IPS-20b (cell line): ENCODE data around the gene SKIL.

Experiments used
- H3K27ac ChIP-seq: one replicate; pipeline ENCODE4 v1.5.1; 2013; ENCODE audit warnings: low read length
- H3K27me3 ChIP-seq: 2 replicates; pipeline ENCODE4 v1.6.1; 2013; ENCODE audit warnings: mild to moderate bottlenecking, low read length, inconsistent platforms; ENCODE audit not compliant: insufficient read depth
- H3K36me3 ChIP-seq: 2 replicates; pipeline ENCODE4 v1.6.1; 2013; ENCODE audit warnings: low read depth, mild to moderate bottlenecking, inconsistent platforms, low read length, moderate library complexity; ENCODE audit not compliant: insufficient read depth
- H3K4me1 ChIP-seq: 2 replicates; pipeline ENCODE4 v1.6.1; 2013; ENCODE audit warnings: mild to moderate bottlenecking, control low read depth, inconsistent platforms, low read length, moderate library complexity; ENCODE audit not compliant: insufficient read depth
- H3K4me3 ChIP-seq: 2 replicates; pipeline ENCODE4 v1.5.1; 2013; ENCODE audit warnings: mild to moderate bottlenecking, low read length, inconsistent platforms
- H3K9ac ChIP-seq: 2 replicates; pipeline ENCODE4 v1.6.1; 2013; ENCODE audit warnings: low read depth, mild to moderate bottlenecking, inconsistent platforms, low read length, moderate library complexity
- H3K9me3 ChIP-seq: 2 replicates; pipeline ENCODE4 v1.6.1; 2013; ENCODE audit warnings: mild to moderate bottlenecking, low read depth, low read length, inconsistent platforms; ENCODE audit not compliant: insufficient read depth

The SKIL gene

DNA sequence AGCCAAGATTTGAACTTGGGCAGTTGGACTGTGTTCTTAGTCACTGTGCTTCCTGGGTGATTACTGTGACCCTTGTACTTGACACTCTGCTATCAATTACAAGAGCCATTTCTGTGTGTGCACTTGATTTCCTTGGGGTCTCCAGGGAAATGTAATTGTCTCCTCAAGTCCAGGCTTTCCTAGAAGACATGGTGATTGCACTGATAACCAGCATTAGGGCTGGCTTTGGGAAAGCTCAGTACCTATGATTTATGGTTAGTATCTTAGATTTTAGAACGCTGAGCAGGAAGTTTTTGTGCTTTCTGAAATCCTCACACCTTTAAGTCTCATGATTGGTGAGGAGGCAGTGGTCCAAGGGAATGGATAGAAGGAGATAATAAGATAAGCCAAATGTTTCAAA, 59.6 kb downstream of the SKIL start:
- Histone ChIP-seq H3K36me3 (no peaks in the 10 kb centered on the region), H3K27me3 (peaks cover 58% of the 10 kb centered on the region), H3K4me1 (no peaks in the 10 kb centered on the region; the same call in 1 of the 2 replicates), H3K4me3 (no peak overlapping the region), H3K9ac (no peak overlapping the region), H3K9me3 (no peaks in the 10 kb centered on the region), H3K27ac (no peak overlapping the region)

- peaks cover 58% of the 10 kb centered on the region for H3K27me3 ChIP-seq
- no peaks in the 10 kb centered on the region; the same call in 1 of the 2 replicates for H3K4me1 ChIP-seq
- H3K36me3 ChIP-seq: no peaks in the 10 kb centered on the region
- no peak within 1 kb of the TSS for H3K27ac ChIP-seq
- peak within 1 kb of the TSS; percentile 60 for H3K4me3 ChIP-seq
- no peaks in the 10 kb centered on the region for H3K9me3 ChIP-seq
- H3K9ac ChIP-seq: no peak within 1 kb of the TSS
Observed at GRCh38 chr3:170418422-170419398, 61.2 kb downstream of the SKIL start, which contains the start of gene CLDN11. CLDN11 (plus strand) TSS chr3:170418868; CDS start chr3:170419067, 199 bp downstream.

GRCh38 chr3:170419557-170420087, 62.1 kb downstream of the SKIL start:
- H3K27me3 ChIP-seq: peaks cover 58% of the 10 kb centered on the region
- no peaks in the 10 kb centered on the region for H3K9me3 ChIP-seq
- H3K36me3 ChIP-seq: no peaks in the 10 kb centered on the region
- peak overlapping the region; percentile 60 for H3K4me3 ChIP-seq
- H3K9ac ChIP-seq: peak overlapping the region; percentile 43; the same call in 1 of the 2 replicates
- H3K4me1 ChIP-seq: no peaks in the 10 kb centered on the region; the same call in 1 of the 2 replicates
- no peak overlapping the region for H3K27ac ChIP-seq

- H3K27ac ChIP-seq: no peak overlapping the region
- H3K36me3 ChIP-seq: no peaks in the 10 kb centered on the region
- H3K4me1 ChIP-seq: peaks cover 5% of the 10 kb centered on the region; the same call in 1 of the 2 replicates
- peak overlapping the region; percentile 43; the same call in 1 of the 2 replicates for H3K9ac ChIP-seq
- H3K9me3 ChIP-seq: no peaks in the 10 kb centered on the region
- peaks cover 58% of the 10 kb centered on the region for H3K27me3 ChIP-seq
- peak overlapping the region; percentile 60 for H3K4me3 ChIP-seq
Observed at GRCh38 chr3:170420307-170420821, 62.8 kb downstream of the SKIL start.

- Histone ChIP-seq H3K27me3 (peaks cover 58% of the 10 kb centered on the region), H3K9me3 (no peaks in the 10 kb centered on the region), H3K9ac (no peak overlapping the region), H3K36me3 (no peaks in the 10 kb centered on the region), H3K4me3 (no peak overlapping the region), H3K27ac (no peak overlapping the region), H3K4me1 (peaks cover 8% of the 10 kb centered on the region; the same call in 1 of the 2 replicates)
Observed at GRCh38 chr3:170421111-170421641, 63.7 kb downstream of the SKIL start.

DNA sequence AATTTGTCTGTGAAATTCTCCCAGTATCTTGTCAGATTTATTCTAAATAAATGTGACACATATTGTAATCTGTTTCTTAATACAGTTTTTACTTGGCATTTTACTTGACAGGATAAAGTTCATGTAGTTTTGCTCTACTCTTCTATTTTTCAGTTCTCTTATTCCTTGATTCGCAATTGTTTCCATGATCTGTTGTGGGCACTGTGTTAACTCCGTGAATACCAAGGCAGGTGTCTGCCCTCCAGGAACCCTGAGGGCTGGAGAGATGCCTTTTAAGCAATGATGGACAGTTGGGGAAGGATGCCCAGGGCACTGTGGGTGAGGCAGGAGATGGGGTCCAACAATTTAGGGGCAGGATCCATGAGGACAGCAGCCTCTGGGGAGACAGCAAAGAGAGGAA, 64.2 kb downstream of the SKIL start:
- H3K27ac ChIP-seq: no peak overlapping the region
- H3K4me1 ChIP-seq: peaks cover 10% of the 10 kb centered on the region; the same call in 1 of the 2 replicates
- H3K27me3 ChIP-seq: peaks cover 52% of the 10 kb centered on the region
- no peak overlapping the region for H3K9ac ChIP-seq
- no peaks in the 10 kb centered on the region for H3K9me3 ChIP-seq
- no peak overlapping the region for H3K4me3 ChIP-seq
- no peaks in the 10 kb centered on the region for H3K36me3 ChIP-seq

DNA sequence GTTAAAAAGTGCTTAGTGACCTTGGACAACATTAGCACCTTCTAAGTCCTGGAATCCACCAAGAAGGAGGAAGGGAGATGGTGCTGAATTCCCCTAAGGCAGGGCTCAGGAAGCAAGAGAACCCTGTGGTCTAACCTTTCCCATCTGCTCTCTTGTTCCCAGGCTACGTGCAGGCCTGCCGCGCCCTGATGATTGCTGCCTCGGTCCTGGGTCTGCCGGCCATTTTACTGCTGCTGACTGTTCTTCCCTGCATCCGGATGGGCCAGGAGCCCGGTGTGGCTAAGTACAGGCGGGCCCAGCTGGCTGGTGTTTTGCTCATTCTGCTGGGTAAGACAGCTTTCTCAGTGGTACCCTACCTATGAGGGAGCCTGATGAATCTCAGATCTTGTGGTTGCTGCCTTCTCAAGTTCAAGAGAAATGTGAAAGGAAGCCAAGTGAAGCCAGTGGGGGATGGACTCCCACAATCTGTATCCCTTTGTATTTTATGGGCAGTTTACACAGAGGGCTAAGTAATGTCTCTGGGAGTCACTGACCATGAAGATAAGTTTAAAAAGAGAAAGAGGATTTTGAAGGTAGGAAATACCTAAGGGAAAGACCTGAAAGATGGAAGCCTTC, 65.6 kb downstream of the SKIL start:
- Histone ChIP-seq H3K36me3 (no peaks in the 10 kb centered on the region), H3K9ac (no peak overlapping the region), H3K27me3 (peaks cover 39% of the 10 kb centered on the region), H3K4me1 (peaks cover 10% of the 10 kb centered on the region; the same call in 1 of the 2 replicates), H3K27ac (no peak overlapping the region), H3K4me3 (no peak overlapping the region), H3K9me3 (no peaks in the 10 kb centered on the region)

GRCh38 chr3:170424879-170425278, 67.4 kb downstream of the SKIL start:
- peak overlapping the region; percentile 14; the same call in 1 of the 2 replicates for H3K9ac ChIP-seq
- no peaks in the 10 kb centered on the region for H3K9me3 ChIP-seq
- no peaks in the 10 kb centered on the region for H3K36me3 ChIP-seq
- H3K27ac ChIP-seq: no peak overlapping the region
- H3K27me3 ChIP-seq: peaks cover 21% of the 10 kb centered on the region
- H3K4me1 ChIP-seq: peaks cover 10% of the 10 kb centered on the region; the same call in 1 of the 2 replicates
- H3K4me3 ChIP-seq: no peak overlapping the region

- Histone ChIP-seq H3K36me3 (no peaks in the 10 kb centered on the region), H3K4me3 (peak overlapping the region; percentile 4; the same call in 1 of the 2 replicates), H3K27ac (peak overlapping the region; percentile 6), H3K9me3 (no peaks in the 10 kb centered on the region), H3K4me1 (peaks cover 13% of the 10 kb centered on the region; the same call in 1 of the 2 replicates), H3K27me3 (peaks cover 13% of the 10 kb centered on the region), H3K9ac (peak overlapping the region; percentile 37; the same call in 1 of the 2 replicates)
Observed at GRCh38 chr3:170425491-170426239, 68.2 kb downstream of the SKIL start.

- Histone ChIP-seq H3K9me3 (no peaks in the 10 kb centered on the region), H3K27ac (no peak overlapping the region), H3K36me3 (no peaks in the 10 kb centered on the region), H3K4me1 (peaks cover 13% of the 10 kb centered on the region; the same call in 1 of the 2 replicates), H3K4me3 (no peak overlapping the region; the same call in 1 of the 2 replicates), H3K27me3 (peaks cover 6% of the 10 kb centered on the region; the same call in 1 of the 2 replicates), H3K9ac (peak overlapping the region; percentile 37; the same call in 1 of the 2 replicates)
Observed at GRCh38 chr3:170426240-170426797, 68.8 kb downstream of the SKIL start.
